Natural killer cell (primary cell): ENCODE measurements around the gene WWC2. TPM values are rescaled to one million over a fixed set of nuclear protein-coding genes. Genes with fewer than 3 reads are reported as not detected.

Experiments
- ATAC-seq, 3 donors: fragments of 150-1000 bp in 2 of 3; fragments of 200-7000 bp in 1 of 3; cut with Tn5 transposase; 1 replicate in 1 of 3; 2 replicates in 2 of 3; pipeline ENCODE4 v1.10.0; 2021; ENCODE audit warnings: mild to moderate bottlenecking in 2 of 3, moderate library complexity in 2 of 3
- DNase-seq, 2 donors: peaks; one replicate each; pipeline versions ENCODE4 v3.0.0 to v3.0.0-alpha.2; 2013 to 2021; ENCODE audit warnings: mixed read lengths in 1 of 2
- H3K27ac ChIP-seq: one replicate; pipeline ENCODE4 v1.5.1; 2013; ENCODE audit warnings: mild to moderate bottlenecking, low read length
- H3K27me3 ChIP-seq: one replicate; pipeline ENCODE4 v1.6.1; 2013; ENCODE audit warnings: low read length; ENCODE audit not compliant: control insufficient read depth, insufficient read depth
- H3K36me3 ChIP-seq: one replicate; pipeline ENCODE4 v1.6.1; 2013; ENCODE audit warnings: low read length; ENCODE audit not compliant: control insufficient read depth, insufficient read depth
- H3K4me1 ChIP-seq: one replicate; pipeline ENCODE4 v1.6.1; 2013; ENCODE audit warnings: low read length; ENCODE audit not compliant: control insufficient read depth, insufficient read depth
- H3K4me3 ChIP-seq: one replicate; pipeline ENCODE4 v1.5.1; 2013; ENCODE audit warnings: low read length
- H3K9me3 ChIP-seq: one replicate; pipeline ENCODE4 v1.6.1; 2013; ENCODE audit warnings: low read length; ENCODE audit not compliant: control insufficient read depth, insufficient read depth
- H3K27ac Mint-ChIP-seq, 2 donors: one replicate each; pipeline ENCODE4 v1.8.0; 2022; ENCODE audit warnings: mild to moderate bottlenecking in 2 of 2, mixed read lengths in 2 of 2, moderate library complexity in 1 of 2
- H3K27me3 Mint-ChIP-seq, 2 donors: one replicate each; pipeline ENCODE4 v1.8.0; 2022; ENCODE audit warnings: low read depth in 2 of 2, mixed read lengths in 2 of 2
- H3K36me3 Mint-ChIP-seq: one replicate; pipeline ENCODE4 v1.8.0; 2022; ENCODE audit warnings: mixed read lengths
- H3K4me1 Mint-ChIP-seq, 2 donors: one replicate each; pipeline ENCODE4 v1.8.0; 2022; ENCODE audit warnings: mixed read lengths in 2 of 2
- H3K4me3 Mint-ChIP-seq: one replicate; pipeline ENCODE4 v1.8.0; 2022; ENCODE audit warnings: mild to moderate bottlenecking, moderate library complexity, mixed read lengths
- H3K9me3 Mint-ChIP-seq, 2 donors: one replicate each; pipeline ENCODE4 v1.8.0; 2022; ENCODE audit warnings: mixed read lengths in 2 of 2
- CTCF ChIP-seq: fragments of 200-600 bp; IDR thresholded peaks from one replicate; pipeline ENCODE4 v1.8.0; 2022; ENCODE audit warnings: antibody characterized with exemption
- WGBS: methylation state at CpG from one replicate; pipeline ENCODE4 v1.1.7; 2013; ENCODE audit warnings: missing lambda C conversion rate; ENCODE audit not compliant: insufficient coverage; 5-methylcytosine and 5-hydroxymethylcytosine counted together
- intact Hi-C: fragments of 100-400 bp; cut with micrococcal nuclease; formaldehyde crosslinking; loops from one replicate; pipeline ENCODE4 v1.14.2; 2022
- total RNA-seq, 4 donors: library from RNA; stranded (reverse); fragments of 120-200 nt in 1 of 4; gene quantifications; one replicate each; pipeline versions ENCODE4 v1.2.3 to v1.2.4, GENCODE V29; 2013 to 2022

Gene WWC2
- total RNA-seq, 3 donors from 2014 or later (not counting 1 experiment from before 2014, with no cell fraction given): 8.2 to 22.7 (median 9.2) TPM

- H3K36me3 Mint-ChIP-seq: no peaks in the 10 kb centered on the region
- TF ChIP-seq CTCF: no peak
- Histone ChIP-seq H3K27me3 (no peaks in the 10 kb centered on the region), H3K4me3 (no peak overlapping the region), H3K36me3 (no peaks in the 10 kb centered on the region), H3K4me1 (no peaks in the 10 kb centered on the region), H3K9me3 (no peaks in the 10 kb centered on the region), H3K27ac (no peak overlapping the region)
- WGBS: 89% methylated on average over 1 of the region's 1 CpG
- intact Hi-C loops: no loop called here
- DNase-seq: no peak
- ATAC-seq: no peak
- H3K9me3 Mint-ChIP-seq: no peaks in the 10 kb centered on the region
- no peak overlapping the region for H3K4me3 Mint-ChIP-seq
- H3K27ac Mint-ChIP-seq: no peak overlapping the region
- H3K4me1 Mint-ChIP-seq: peaks cover 0 to 6% of the 10 kb centered on the region in 2 donors
- no peaks in the 10 kb centered on the region for H3K27me3 Mint-ChIP-seq
Observed at GRCh38 chr4:183172881-183173280, 73.8 kb downstream of the WWC2 start.

DNA sequence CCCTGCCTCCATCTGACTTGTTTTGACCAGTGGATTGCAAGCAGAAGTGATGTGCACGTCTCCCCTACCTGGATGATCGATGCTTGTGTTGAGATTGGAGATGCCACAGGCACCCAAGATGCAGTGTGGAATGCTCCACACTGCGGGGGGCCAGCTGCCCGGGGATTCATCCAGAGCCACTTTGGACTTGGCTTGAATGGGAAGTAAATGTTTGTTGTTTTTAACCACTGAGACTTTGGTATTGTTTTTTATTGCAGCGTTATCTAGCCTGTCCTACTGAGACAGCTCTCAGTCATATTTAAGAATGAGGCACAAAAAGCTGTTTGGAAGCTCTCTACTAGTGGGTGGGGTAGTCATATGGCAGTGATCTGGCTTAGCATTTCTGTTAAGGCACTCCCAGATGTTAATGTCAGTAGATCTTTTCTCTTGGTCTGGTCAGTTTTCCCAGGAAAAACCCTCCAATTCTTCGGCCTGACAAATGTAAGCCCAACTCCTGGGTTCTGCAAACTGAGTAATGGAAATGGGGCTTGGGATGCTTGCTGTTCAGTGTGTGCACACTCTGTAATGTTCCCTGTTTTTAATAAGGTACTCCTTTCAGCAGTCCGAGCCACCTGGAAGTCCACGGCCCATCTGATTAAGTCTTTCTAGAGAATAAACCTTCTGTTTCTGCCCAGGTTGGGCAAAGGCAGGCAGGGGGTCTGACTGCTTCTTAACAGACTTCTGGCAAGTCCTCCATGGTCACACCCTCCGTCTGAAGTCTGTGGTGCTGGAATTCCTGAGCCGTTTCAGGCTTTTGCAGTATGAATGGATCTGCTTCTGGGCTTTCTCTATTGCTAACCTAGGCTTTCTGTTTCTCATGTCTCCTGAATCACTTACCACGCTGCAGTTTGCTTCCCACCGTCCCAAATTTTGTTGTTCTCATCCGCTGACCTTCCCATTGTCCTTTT lies 74.8 kb downstream of the WWC2 start:
- Histone ChIP-seq H3K4me3 (no peak overlapping the region), H3K4me1 (no peaks in the 10 kb centered on the region), H3K9me3 (no peaks in the 10 kb centered on the region), H3K27ac (no peak overlapping the region), H3K27me3 (no peaks in the 10 kb centered on the region), H3K36me3 (no peaks in the 10 kb centered on the region)
- H3K4me1 Mint-ChIP-seq: peaks cover 0 to 6% of the 10 kb centered on the region in 2 donors
- H3K27me3 Mint-ChIP-seq: peaks cover 0 to 2% of the 10 kb centered on the region in 2 donors
- no peak overlapping the region for H3K27ac Mint-ChIP-seq
- intact Hi-C loops: no loop called here
- no peak for DNase-seq
- no peak overlapping the region for H3K4me3 Mint-ChIP-seq
- 80% methylated on average over 13 of the region's 13 CpGs for WGBS
- no peaks in the 10 kb centered on the region for H3K36me3 Mint-ChIP-seq
- H3K9me3 Mint-ChIP-seq: no peaks in the 10 kb centered on the region
- TF ChIP-seq CTCF: no peak
- ATAC-seq: no peak

- H3K9me3 ChIP-seq: no peaks in the 10 kb centered on the region
- TF ChIP-seq CTCF: no peak
- H3K27ac ChIP-seq: no peak overlapping the region
- DNase-seq: no peak
- intact Hi-C loops: no loop called here
- Mint-ChIP-seq H3K27me3 (peaks cover 0 to 13% of the 10 kb centered on the region in 2 donors), H3K9me3 (no peaks in the 10 kb centered on the region), H3K27ac (no peak overlapping the region), H3K4me1 (peaks cover 0 to 6% of the 10 kb centered on the region in 2 donors), H3K4me3 (no peak overlapping the region), H3K36me3 (no peaks in the 10 kb centered on the region)
- 76% methylated on average over 4 of the region's 5 CpGs for WGBS
- H3K4me3 ChIP-seq: no peak overlapping the region
- H3K4me1 ChIP-seq: no peaks in the 10 kb centered on the region
- no peak for ATAC-seq
- no peaks in the 10 kb centered on the region for H3K36me3 ChIP-seq
- no peaks in the 10 kb centered on the region for H3K27me3 ChIP-seq
Observed at GRCh38 chr4:183175631-183176232, 76.7 kb downstream of the WWC2 start.
